ENCODE data around the gene KCNA4. TPM values are rescaled to one million over a fixed set of nuclear protein-coding genes. Genes with fewer than 3 reads are reported as not detected.

Gene KCNA4
- total RNA-seq, 1 experiment from 2014 or later = not detected

DNA sequence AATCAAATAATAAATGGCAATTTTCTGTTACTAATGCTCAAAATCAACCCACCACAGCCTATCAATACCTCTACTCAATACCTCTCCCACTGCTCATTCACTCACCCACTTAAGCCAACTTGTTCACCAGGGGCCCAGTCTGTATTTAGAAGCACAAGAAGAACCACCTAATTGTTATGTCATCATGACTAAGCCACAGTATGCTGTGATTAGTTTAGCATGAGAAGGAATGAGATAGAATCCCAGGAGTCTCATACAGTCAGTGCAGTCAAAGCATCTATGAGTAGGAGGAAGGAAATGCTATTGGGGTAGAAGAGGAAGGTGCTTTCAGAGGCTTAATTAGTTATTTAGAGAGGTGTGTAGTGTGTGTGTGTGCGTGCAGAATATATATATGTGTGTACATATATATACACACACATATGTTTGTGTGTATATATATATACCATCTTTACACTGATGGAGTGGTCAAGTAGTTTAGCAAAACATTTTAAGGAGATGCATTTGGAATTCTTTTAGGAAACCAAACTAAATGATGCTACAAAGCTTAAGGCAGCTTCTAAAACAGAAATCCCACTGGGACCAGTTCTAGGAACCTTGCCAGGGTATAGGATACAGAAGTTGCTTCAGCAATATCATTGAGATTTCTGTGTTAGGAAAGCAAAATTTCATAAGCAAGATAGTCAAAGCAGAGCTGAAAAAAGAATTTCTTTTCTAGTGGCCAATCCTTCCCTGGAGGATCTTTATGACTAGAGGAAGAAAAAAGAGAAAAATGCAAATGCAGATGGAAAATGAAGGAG, 27.5 kb downstream of the KCNA4 start:
- Histone ChIP-seq H3K27me3 (ENCODE audit: insufficient read depth, low read depth) (no peaks in the 10 kb centered on the region), H4K20me1 (ENCODE audit: insufficient read depth) (no peaks in the 10 kb centered on the region), H3K9me2 (ENCODE audit: insufficient read depth) (no peaks in the 10 kb centered on the region), H3K27ac (no peak overlapping the region), H3K36me3 (ENCODE audit: low read depth) (no peaks in the 10 kb centered on the region), H3K4me1 (replicated peaks; ENCODE audit: insufficient read depth) (no peaks in the 10 kb centered on the region), H3F3A (ENCODE audit: insufficient read depth, low read depth) (no peaks in the 10 kb centered on the region), H2AFZ (no peak overlapping the region), H3K4me3 (no peak overlapping the region), H3K9me3 (ENCODE audit: insufficient read depth, low read depth) (no peaks in the 10 kb centered on the region), H3K4me2 (no peak overlapping the region), H3K79me2 (ENCODE audit: low read depth) (no peaks in the 10 kb centered on the region)
- intact Hi-C loops (cut with micrococcal nuclease; ENCODE audit: unreplicated experiment) = no loop called here
- DNase-seq = no peak
- BruUV-seq (replicated peaks) = no TSS peak
- ChIA-PET POLR2A (ENCODE audit: unreplicated experiment) (no interaction called here), CTCF (no interaction called here)
- no peak for TF ChIP-seq EZH2 (IDR thresholded peaks at IDR 0.05; ENCODE audit: low read depth)
- TF ChIP-seq, protein P1, sequence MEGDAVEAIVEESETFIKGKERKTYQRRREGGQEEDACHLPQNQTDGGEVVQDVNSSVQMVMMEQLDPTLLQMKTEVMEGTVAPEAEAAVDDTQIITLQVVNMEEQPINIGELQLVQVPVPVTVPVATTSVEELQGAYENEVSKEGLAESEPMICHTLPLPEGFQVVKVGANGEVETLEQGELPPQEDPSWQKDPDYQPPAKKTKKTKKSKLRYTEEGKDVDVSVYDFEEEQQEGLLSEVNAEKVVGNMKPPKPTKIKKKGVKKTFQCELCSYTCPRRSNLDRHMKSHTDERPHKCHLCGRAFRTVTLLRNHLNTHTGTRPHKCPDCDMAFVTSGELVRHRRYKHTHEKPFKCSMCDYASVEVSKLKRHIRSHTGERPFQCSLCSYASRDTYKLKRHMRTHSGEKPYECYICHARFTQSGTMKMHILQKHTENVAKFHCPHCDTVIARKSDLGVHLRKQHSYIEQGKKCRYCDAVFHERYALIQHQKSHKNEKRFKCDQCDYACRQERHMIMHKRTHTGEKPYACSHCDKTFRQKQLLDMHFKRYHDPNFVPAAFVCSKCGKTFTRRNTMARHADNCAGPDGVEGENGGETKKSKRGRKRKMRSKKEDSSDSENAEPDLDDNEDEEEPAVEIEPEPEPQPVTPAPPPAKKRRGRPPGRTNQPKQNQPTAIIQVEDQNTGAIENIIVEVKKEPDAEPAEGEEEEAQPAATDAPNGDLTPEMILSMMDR (conservative IDR thresholded peaks at IDR 0.05) = no peak

DNA sequence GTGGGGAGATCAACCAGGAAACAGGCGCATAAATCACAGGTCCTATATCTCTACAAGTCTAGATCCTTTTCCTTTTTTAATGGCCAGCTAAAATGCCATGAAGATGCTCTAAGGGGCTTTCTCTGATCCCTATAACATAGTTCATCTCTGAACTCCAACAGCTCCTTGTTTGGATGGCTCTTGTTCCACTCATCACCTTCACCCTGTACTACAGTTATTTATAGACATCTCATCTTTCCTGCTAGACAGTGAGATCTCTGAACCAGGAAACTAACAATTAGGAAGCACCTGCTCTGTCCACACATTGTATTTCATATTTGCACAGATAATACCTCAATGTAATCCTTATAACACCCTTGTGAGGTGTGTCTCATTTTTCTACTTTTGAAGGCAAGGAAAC, 31.6 kb downstream of the KCNA4 start:
- Histone ChIP-seq H3K4me1 (replicated peaks; ENCODE audit: insufficient read depth) (no peaks in the 10 kb centered on the region), H3F3A (ENCODE audit: insufficient read depth, low read depth) (no peaks in the 10 kb centered on the region), H4K20me1 (ENCODE audit: insufficient read depth) (no peaks in the 10 kb centered on the region), H3K27me3 (ENCODE audit: insufficient read depth, low read depth) (no peaks in the 10 kb centered on the region), H2AFZ (no peak overlapping the region), H3K27ac (no peak overlapping the region), H3K4me2 (no peak overlapping the region), H3K79me2 (ENCODE audit: low read depth) (no peaks in the 10 kb centered on the region), H3K9me3 (ENCODE audit: insufficient read depth, low read depth) (no peaks in the 10 kb centered on the region), H3K36me3 (ENCODE audit: low read depth) (no peaks in the 10 kb centered on the region), H3K4me3 (no peak overlapping the region), H3K9me2 (ENCODE audit: insufficient read depth) (no peaks in the 10 kb centered on the region)
- intact Hi-C loops (cut with micrococcal nuclease; ENCODE audit: unreplicated experiment) = no loop called here
- CTCF ChIA-PET = no interaction called here
- POLR2A ChIA-PET (ENCODE audit: unreplicated experiment) = no interaction called here
- no peak for TF ChIP-seq EZH2 (IDR thresholded peaks at IDR 0.05; ENCODE audit: low read depth)
- TF ChIP-seq, protein P1 (conservative IDR thresholded peaks at IDR 0.05) = no peak
- no peak for DNase-seq
- no TSS peak for BruUV-seq (replicated peaks)

DNA sequence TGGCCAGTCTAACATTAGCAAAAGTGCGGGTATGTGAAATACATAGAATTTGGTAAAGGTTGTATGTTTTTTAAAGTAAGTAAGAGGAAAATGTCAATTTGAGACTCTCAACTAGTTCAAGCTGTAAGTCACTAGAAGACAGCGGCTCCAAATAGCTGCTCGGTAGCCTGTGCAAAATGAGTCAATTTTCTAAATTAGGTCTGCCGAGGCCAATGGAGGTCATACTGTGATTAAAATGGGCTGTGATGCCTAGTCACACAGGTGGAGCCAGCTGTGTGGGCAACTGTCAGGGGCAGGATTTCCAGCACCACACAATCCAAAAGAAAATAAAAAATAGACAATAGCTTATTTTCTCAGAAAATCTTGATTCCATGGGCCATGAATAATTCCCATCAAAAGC, 32.3 kb downstream of the KCNA4 start:
- no peak for DNase-seq
- no peaks in the 10 kb centered on the region for H3K9me2 ChIP-seq (ENCODE audit: insufficient read depth)
- ChIA-PET CTCF (no interaction called here), POLR2A (ENCODE audit: unreplicated experiment) (no interaction called here)
- H3K36me3 ChIP-seq (ENCODE audit: low read depth) = no peaks in the 10 kb centered on the region
- no peaks in the 10 kb centered on the region for H3K79me2 ChIP-seq (ENCODE audit: low read depth)
- intact Hi-C loops (cut with micrococcal nuclease; ENCODE audit: unreplicated experiment) = no loop called here
- no peak overlapping the region for H2AFZ ChIP-seq
- H3K27me3 ChIP-seq (ENCODE audit: insufficient read depth, low read depth) = no peaks in the 10 kb centered on the region
- H3K4me3 ChIP-seq = no peak overlapping the region
- H3K27ac ChIP-seq = no peak overlapping the region
- H4K20me1 ChIP-seq (ENCODE audit: insufficient read depth) = no peaks in the 10 kb centered on the region
- H3K9me3 ChIP-seq (ENCODE audit: insufficient read depth, low read depth) = no peaks in the 10 kb centered on the region
- BruUV-seq (replicated peaks) = no TSS peak
- no peaks in the 10 kb centered on the region for H3F3A ChIP-seq (ENCODE audit: insufficient read depth, low read depth)
- no peak for TF ChIP-seq EZH2 (IDR thresholded peaks at IDR 0.05; ENCODE audit: low read depth)
- TF ChIP-seq, protein P1 (conservative IDR thresholded peaks at IDR 0.05) = no peak
- H3K4me1 ChIP-seq (replicated peaks; ENCODE audit: insufficient read depth) = no peaks in the 10 kb centered on the region
- no peak overlapping the region for H3K4me2 ChIP-seq

Measured in PC-9 (cell line).